ENCODE results near the gene C15orf39. TPM values are rescaled to one million over a fixed set of nuclear protein-coding genes. Genes with fewer than 3 reads are reported as not detected.

The C15orf39 gene
- polyA plus RNA-seq (2013, experiment 1 of 2; ENCODE audit: insufficient read length), result 26.0 TPM
- 18.9 TPM for polyA plus RNA-seq (2013, experiment 2 of 2; ENCODE audit: insufficient read length)

GRCh38 chr15:75201616-75202250 is at the start of gene C15orf39:
Gene C15orf39, plus strand, starts transcription at chr15:75201882. Its CDS starts 4,167 bp downstream, at chr15:75206049.
- peak; percentile 71 for DNase-seq

DNA sequence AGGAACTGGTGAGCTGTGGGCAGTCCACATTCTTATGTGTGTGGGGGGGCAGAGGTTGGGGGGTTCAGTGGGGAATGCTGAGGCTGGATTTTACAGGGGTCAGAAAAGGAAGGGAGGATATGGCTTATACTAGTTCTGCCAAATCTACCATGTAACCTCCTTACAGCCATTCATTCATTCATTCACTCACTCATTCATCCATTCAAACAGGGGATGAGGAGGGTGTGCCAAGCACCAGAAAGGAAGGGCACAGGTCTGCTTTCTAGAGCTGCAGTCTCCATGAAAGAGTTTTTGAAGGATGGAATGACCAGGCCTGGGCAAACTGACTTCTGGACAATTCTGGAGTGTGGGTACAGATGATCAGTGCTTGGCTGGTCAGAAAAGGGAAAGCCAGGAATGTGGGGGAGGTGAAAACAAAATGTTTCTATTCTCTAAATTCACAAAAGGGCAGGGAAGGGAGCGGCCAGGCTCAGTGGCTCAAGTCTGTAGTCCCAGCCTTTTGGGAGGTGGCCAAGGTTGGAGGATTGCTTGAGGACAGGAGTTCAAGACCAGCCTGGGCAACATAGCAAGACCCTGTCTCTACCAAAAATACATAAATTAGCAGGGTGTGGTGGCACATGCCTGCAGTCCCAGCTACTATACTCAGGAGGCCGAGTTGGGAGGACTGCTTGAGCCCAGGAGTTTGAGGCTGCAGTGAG is 49.2 kb upstream of the C15orf39 start:
- no peak for DNase-seq

- DNase-seq, result peak; percentile 45
These were observed 48.6 kb upstream of the C15orf39 start for GRCh38 chr15:75153087-75153486.

DNA sequence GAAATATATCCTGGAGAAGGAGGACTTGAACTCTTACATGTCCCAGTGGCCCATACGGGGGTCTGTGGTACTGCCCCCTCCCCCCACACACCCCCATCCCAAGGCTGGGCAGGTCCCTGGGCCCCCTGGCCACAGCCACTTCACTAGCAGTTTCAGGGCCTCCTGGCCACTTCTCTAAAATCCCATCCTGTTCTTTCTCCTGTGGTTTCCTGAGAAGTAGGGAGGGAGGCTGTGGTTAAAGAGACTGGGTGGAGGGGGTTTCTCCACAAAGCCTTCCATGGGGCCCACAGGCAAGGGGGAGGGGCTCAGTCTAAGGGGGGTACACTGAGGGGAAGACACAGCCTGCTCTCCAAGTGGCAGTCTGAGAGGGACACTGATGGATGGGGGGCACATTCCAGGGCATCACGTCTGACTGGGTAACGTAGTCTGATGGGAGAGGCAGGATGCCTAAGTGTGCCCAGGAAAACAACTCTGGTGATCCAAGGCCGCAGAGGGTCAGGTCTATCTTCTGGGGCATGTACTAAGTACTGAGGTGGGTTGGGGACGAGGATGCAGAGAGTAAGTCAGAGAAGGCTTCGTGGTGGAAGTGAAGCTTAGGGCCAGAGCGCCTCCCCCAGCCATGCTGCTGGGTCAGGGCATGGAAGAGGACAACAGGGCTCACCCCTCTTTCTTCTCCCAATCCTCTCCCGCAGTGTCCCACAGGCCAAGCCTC is 48.0 kb upstream of the C15orf39 start:
- no peak for DNase-seq

GRCh38 chr15:75154461-75155062 is 47.1 kb upstream of the C15orf39 start:
- DNase-seq, result no peak

DNA sequence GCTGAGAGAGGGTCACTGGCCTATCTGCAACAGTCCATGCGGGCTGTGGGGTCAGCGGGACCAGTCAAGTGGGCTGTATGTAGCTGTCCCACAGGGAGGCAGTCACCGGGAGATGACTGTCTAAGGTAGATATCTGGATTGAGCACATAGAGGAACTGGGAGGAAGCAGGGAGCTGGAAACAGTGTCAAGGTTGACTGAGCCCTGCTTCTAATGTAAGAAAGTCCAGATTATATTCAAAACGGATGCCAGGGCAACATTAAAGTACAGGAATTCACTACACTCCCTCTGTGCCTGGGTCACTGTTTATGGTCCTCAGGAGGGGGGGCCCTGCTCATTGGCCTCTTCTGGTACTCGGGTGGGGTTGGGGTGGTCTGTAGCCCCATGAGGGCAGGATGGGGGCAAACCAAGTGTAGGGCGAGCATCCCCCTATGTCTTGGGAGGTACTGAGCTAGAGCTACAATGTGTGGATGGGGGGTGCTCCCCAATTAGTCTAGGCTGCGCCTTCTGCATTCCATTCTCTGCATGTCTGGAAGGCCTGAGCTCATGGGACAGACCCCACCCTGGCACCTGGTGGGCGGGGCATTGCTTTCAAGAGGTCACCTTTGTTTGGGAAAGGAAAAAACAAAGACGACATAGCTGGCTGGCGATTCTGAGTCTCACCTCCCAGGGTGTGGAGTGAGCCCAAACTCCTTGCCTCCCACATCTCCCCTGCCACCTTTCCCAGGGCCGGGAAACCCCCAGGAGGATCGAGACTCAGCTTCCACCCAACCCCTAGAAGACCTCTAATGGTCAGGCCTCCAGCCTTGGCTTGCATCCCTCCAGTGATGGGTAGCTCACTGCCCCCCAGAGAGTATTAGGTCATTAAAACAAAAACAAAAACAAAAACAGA is 45.1 kb upstream of the C15orf39 start:
- no peak for DNase-seq

- DNase-seq, result no peak
These were observed 43.3 kb upstream of the C15orf39 start for GRCh38 chr15:75158402-75158801.

DNA sequence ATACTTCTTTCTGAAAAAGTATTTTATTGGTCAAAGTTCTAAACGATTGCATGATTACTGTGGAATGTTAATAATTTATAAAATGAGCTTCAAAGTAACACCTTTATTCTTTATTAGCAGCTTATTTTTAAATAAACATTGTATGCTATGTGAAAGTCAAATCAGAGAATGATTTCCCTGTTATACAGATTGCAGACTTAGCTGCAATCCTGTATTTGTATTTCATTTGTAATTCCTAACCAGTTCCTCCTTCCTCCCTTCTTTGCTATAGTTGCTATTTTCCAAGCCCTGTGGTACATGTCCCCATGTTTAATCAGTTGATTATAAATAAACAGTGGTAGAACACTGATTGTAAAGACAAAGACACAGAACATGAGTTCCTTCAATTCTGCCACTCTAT is 42.4 kb upstream of the C15orf39 start:
- DNase-seq, result no peak

DNA sequence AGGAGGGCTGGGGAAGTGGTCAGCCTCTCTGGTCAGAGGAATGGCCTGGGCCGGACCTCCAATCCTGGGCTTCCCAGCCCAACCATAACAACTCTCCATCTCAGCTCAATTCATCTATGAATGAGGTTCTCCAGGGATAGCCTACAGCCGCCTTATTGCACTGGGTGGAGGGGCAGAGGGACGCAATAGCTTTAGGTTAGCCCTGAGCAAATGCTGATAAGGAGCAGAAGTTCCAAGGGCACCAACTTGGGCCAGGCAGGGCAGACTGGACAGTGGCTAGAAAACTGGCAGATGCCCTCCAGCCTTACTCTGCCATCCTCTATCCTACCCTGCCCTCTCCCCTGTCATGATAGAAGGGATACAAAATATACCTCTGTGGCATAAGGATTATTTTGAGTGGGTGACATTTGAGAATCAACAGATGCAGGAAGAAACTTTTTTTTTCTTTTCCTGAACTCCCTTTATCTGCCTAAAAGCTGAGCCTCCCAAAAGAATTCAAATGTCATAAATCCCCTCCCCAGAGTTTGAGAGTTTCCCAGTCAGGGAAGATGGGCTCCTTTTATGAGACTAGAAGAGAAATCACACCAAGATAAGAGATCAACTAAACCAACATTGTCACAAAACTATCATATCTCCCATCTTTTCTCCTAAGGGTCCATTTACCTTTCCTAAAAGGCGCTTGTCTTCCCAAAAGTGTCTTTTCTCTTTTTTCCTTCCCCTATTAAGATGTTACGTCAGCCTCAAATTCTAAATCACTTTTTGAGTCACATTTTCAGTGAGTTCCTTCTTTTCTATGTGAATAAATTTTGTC is 40.4 kb upstream of the C15orf39 start:
- DNase-seq, result no peak

DNA sequence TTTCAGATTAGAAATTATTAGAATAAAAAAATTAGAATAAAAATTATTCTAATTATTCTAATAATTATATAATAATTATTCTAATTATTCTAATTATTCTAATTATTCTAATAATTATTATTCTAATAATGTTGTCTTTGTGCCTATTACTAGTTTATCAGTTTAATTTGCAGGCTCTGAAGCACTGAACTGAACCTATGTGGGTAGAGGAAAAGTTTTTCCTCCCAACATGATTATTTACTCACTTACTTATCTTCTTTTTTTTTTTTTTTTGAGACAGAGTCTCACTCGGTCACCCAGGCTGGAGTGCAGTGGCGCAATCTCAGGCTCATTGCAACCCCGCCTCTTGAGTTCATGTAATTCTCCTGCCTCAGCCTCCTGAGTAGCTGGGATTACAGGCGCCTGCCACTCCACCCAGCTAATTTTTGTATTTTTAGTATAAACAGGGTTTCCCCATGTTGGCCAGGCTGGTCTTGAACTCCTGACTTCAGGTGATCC is 39.7 kb upstream of the C15orf39 start:
- DNase-seq, result no peak

DNA sequence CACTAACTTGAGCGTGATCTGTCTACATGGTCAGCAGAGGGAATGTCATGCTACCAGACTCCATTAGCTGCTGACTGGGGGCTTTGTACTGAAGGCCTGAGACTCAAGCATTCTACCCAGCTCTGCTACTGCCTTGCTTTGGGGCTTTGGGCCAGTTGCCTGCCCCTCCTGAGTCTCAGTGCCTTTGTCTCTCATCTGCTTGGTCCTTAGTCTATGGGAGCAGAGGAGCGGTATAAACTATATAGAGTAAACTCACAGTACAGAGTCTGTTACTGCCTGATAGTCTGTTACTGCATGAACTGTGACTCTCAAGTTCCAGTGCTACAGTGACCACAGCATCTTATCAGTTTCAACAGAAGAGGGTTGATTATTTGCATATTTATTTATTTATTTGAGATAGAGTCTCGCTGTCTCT is 38.5 kb upstream of the C15orf39 start:
- no peak for DNase-seq

DNA sequence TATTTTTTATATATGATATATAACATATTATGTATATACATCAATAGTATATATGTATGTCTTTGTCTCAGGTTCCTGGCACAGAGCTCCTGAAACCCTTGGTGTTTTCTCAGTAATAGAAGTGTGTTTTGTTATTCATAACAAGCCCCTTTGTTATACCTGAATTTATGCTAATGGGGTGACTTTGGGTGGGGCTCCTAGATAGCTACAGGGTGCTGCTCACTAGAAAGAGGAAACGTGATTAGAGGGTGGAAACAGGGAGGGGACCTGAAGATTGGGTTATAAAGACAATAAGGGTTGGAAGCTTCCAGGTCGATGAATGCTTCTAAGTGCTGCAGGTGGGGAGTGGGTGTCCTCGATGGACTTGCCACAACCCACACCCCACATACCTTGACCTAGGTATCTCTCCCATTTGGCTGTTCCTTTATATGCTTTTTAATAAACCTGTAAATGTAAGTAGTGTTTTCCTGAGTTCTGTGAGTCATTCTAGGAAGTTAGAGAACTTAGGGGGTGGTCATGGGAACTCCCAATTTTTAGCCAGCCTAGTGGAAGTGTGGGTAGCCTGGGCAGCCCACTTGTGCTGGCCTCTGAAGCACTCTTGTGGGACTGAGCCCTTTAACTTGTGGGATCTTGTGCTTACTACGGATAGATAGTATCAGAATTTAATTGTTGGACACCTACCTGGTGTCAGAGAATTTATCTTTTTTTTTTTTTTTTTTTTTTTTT is 36.9 kb upstream of the C15orf39 start:
- no peak for DNase-seq

DNA sequence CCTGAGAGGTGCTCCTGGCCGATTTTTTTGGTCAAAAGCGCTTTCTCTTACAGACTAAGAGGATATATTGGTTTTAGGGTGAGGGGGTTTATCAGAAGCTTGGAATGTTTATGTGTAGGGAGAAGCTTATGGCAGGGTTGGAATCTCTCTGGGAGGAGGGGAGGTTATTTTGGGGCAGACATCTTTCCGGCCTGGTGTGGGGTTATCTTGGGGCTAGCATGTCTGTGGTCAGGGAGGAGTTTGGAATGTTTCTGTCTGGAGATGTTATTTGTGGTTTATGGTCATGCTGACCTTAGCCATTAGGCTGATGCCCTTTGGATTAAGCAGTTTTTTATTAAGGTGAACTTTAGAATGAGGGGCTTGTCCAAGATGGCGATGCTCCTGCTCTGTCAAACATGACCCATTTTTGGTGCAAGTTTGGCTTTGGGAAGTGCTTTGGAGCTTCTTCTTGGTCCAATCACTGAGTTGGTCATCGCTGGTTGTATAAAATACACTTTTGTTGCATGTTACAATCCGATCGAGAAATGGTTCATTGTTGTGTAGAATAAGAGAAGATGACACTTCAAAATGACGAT is 35.1 kb upstream of the C15orf39 start:
- DNase-seq, result peak; percentile 36

- peak; percentile 79 for DNase-seq
These were observed 33.9 kb upstream of the C15orf39 start for GRCh38 chr15:75167588-75168350.

- no peak for DNase-seq
These were observed 33.3 kb upstream of the C15orf39 start for GRCh38 chr15:75168374-75168773.

GRCh38 chr15:75170203-75170602 is 31.5 kb upstream of the C15orf39 start:
- DNase-seq, result no peak

DNA sequence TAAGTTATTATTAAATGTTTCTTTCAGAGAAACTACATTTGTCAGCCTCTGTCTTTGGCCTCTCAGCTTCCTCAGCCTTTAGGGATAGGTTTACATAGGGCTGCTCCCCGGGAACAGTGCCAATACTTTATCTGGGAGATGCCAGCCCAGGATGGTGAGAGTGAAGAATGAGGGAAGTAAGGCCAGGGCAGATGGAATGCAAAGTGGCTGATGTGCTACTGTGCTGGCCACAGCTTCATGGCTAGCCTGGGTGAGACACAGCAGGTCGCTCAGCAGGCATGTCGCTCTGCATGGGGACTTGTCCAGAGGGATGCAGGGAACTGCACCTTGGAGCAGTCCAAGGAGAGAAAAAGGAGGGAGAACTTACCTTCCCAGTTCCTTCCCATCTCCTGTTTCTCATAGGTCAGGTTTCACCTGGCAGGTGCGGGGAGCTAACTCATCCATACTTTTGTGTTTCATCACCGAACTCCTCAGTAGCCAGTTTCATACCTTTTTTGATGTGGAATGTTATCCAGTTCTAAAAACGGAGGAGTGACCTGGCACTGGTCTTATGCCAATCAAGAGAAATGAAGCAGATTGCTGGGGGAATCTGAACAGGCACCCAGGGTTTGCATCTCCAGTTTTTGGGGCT is 30.9 kb upstream of the C15orf39 start:
- peak; percentile 53 for DNase-seq

GRCh38 chr15:75171408-75171807 is 30.3 kb upstream of the C15orf39 start:
- peak; percentile 94 for DNase-seq

All from fibroblast of skin of back (primary cell).